Heart left ventricle (tissue), 13 donors: ENCODE measurements around the gene KIAA1217.

Experiments
- CTCF ChIP-seq, 12 donors: fragments of 200-600 bp; sonication (generic) in 4 of 12; IDR thresholded peaks; one replicate each; pipeline versions ENCODE4 v1.5.0 to v1.8.0; 2018 to 2022; ENCODE audit warnings: antibody characterized with exemption in 12 of 12, mild to moderate bottlenecking in 5 of 12
- POLR2A ChIP-seq, 2 donors: fragments of 450-650 bp; IDR thresholded peaks; one replicate each; pipeline ENCODE4 v1.6.1; 2017; ENCODE audit warnings: antibody characterized with exemption in 2 of 2, mild to moderate bottlenecking in 2 of 2, moderate library complexity in 2 of 2
- donor health status: ischemic (EF 13 %, LVEDD 7.1; RV severe dilation, severe dysfunction).
- donor health status: DM: no; HTN: yes; CAD: no.
- donor health status: DM: no; HTN: no; CAD: no.
- donor health status: ischemic (EF 25% LVEDD 6.9; RV normal size, moderate dysfunction).
- donor health status: ischemic (EF 25% LVEDD 5.7; RV mildly dilated, moderate dysfunction).
- donor health status: ischemic (EF 35%, LVEDD 5.7; RV mildly dilated, moderate dysfunction).
- donor health status: nonischemic (EF 11% LVEDD 7.7; RV severe dilation, severe dysfunction).
- donor health status: DM: yes; HTN: yes; CAD: no.
- donor health status: PGD.
- donor health status: ischemic (EF 29% LVEDD 5.4; RV normal size, mild dysfunction).
- donor health status: nonischemic (EF 23%, LVEDD 6.1; RV moderate dilation, normal function).

DNA sequence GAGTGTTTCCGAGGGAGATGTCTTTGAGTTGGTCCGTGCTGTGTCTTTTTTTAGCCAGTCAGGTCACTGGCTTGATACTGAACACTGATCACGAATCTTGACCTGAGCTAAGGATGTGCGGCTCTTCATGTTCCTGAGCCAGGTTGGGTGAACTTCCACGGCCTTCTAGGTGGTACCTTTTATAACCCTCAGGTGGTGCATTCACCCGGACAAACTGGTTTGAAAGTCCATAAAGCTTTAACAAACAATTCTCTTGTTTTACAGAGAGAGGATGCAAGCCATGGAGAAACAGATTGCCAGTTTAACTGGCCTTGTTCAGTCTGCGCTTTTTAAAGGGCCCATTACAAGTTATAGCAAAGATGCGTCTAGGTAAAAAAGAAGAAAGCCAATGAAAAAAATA is 285.3 kb downstream of the KIAA1217 start:
- TF ChIP-seq CTCF (IDR thresholded peaks at IDR 0.05) (no peak), POLR2A (IDR thresholded peaks at IDR 0.05) (no peak)
